Measurements from ENCODE around the gene CMTM5. TPM values are rescaled to one million over a fixed set of nuclear protein-coding genes. Genes with fewer than 3 reads are reported as not detected.

Gene CMTM5
- total RNA-seq, 1 donor from 2014 or later: not detected

- no peak for DNase-seq
These were observed 18.2 kb upstream of the CMTM5 start for GRCh38 chr14:23358553-23359166.

GRCh38 chr14:23359167-23359626, 17.6 kb upstream of the CMTM5 start:
- no peak for DNase-seq

- no peak for DNase-seq
These were observed 17.0 kb upstream of the CMTM5 start for GRCh38 chr14:23359722-23360447.

GRCh38 chr14:23360496-23360895, 16.4 kb upstream of the CMTM5 start:
- DNase-seq: no peak

GRCh38 chr14:23361320-23361719, 15.5 kb upstream of the CMTM5 start:
- DNase-seq: no peak

GRCh38 chr14:23361763-23362162, 15.1 kb upstream of the CMTM5 start:
- no peak for DNase-seq

GRCh38 chr14:23362200-23362599, 14.6 kb upstream of the CMTM5 start:
- DNase-seq: no peak

- no peak for DNase-seq
These were observed 12.4 kb upstream of the CMTM5 start for GRCh38 chr14:23364164-23365035.

GRCh38 chr14:23365036-23365731, 11.7 kb upstream of the CMTM5 start, which contains the start of gene EFS:
Gene EFS (minus strand): TSS chr14:23365172. CDS start chr14:23365025, 147 bp downstream.
- no peak for DNase-seq

- no peak for DNase-seq
These were observed 11.0 kb upstream of the CMTM5 start for GRCh38 chr14:23365732-23366425.

GRCh38 chr14:23366426-23366921, 10.4 kb upstream of the CMTM5 start:
- DNase-seq: no peak

GRCh38 chr14:23370221-23370620, 6.6 kb upstream of the CMTM5 start:
- no peak for DNase-seq

- no peak for DNase-seq
These were observed 5.0 kb upstream of the CMTM5 start for GRCh38 chr14:23371865-23372264.

- no peak for DNase-seq
These were observed 4.3 kb upstream of the CMTM5 start, which contains the start of gene IL25 for GRCh38 chr14:23372509-23372908. Gene IL25 (plus strand): TSS chr14:23372809.

GRCh38 chr14:23373041-23373440, 3.8 kb upstream of the CMTM5 start:
- no peak for DNase-seq

- DNase-seq: no peak
These were observed 1.2 kb upstream of the CMTM5 start for GRCh38 chr14:23375527-23376251.

GRCh38 chr14:23377198-23377550, 328 bp downstream of the CMTM5 start:
- no peak for DNase-seq

GRCh38 chr14:23377573-23378563, 1.0 kb downstream of the CMTM5 start:
- DNase-seq: no peak

GRCh38 chr14:23378612-23379220, 1.9 kb downstream of the CMTM5 start:
- DNase-seq: no peak

All from dermis blood vessel endothelial cell (primary cell).